Loucy (cell line): Measurements from ENCODE around the gene NKPD1.

Source experiments
- H2AFZ ChIP-seq: fragments of 200-600 bp; sonication (generic); 2 replicates; pipeline ENCODE4 v1.6.0; 2016; ENCODE audit warnings: antibody characterized with exemption, mild to moderate bottlenecking, low read length, moderate library complexity
- H3F3A ChIP-seq: fragments of 200-600 bp; 2 replicates; pipeline ENCODE4 v1.6.0; 2016; ENCODE audit warnings: antibody characterized with exemption, low read depth, mild to moderate bottlenecking
- H3K27me3 ChIP-seq: fragments of 200-600 bp; sonication (generic); 2 replicates; pipeline ENCODE4 v1.6.1; 2014; ENCODE audit warnings: low read length, mild to moderate bottlenecking; ENCODE audit not compliant: insufficient read depth, poor library complexity, severe bottlenecking
- H3K36me3 ChIP-seq: fragments of 200-600 bp; sonication (generic); 2 replicates; pipeline ENCODE4 v1.6.1; 2016; ENCODE audit warnings: low read length; ENCODE audit not compliant: insufficient read depth
- H3K4me1 ChIP-seq: fragments of 200-600 bp; sonication (generic); 2 replicates; pipeline ENCODE4 v1.5.1; 2014; ENCODE audit warnings: low read length, mild to moderate bottlenecking; ENCODE audit not compliant: insufficient read depth, poor library complexity, severe bottlenecking
- H3K4me2 ChIP-seq: fragments of 200-600 bp; sonication (generic); 2 replicates; pipeline ENCODE4 v1.6.0; 2014; ENCODE audit warnings: antibody characterized with exemption, low read length, low read depth, mild to moderate bottlenecking; ENCODE audit not compliant: poor library complexity, severe bottlenecking
- H3K4me3 ChIP-seq: fragments of 200-600 bp; sonication (generic); 2 replicates; pipeline ENCODE4 v1.5.1; 2014; ENCODE audit warnings: low read length, mild to moderate bottlenecking, mixed read lengths; ENCODE audit not compliant: poor library complexity, severe bottlenecking
- H3K79me2 ChIP-seq: fragments of 200-600 bp; sonication (generic); 2 replicates; pipeline ENCODE4 v1.6.1; 2014; ENCODE audit warnings: low read length; ENCODE audit not compliant: insufficient read depth
- H3K9ac ChIP-seq: fragments of 200-600 bp; sonication (generic); 2 replicates; pipeline ENCODE4 v1.6.0; 2014; ENCODE audit warnings: mild to moderate bottlenecking, low read depth, low read length, moderate library complexity; ENCODE audit not compliant: poor library complexity, severe bottlenecking
- H3K9me2 ChIP-seq: fragments of 200-600 bp; sonication (generic); replicated peaks from 2 replicates; pipeline ENCODE4 v1.6.1; 2016; ENCODE audit warnings: low read depth, low read length, mixed read lengths
- H3K9me3 ChIP-seq: fragments of 200-600 bp; sonication (generic); 2 replicates; pipeline ENCODE4 v1.6.1; 2014; ENCODE audit warnings: mild to moderate bottlenecking, antibody characterized with exemption, low read length, low read depth; ENCODE audit not compliant: insufficient read depth
- H4K20me1 ChIP-seq: fragments of 200-600 bp; sonication (generic); 2 replicates; pipeline ENCODE4 v1.6.0; 2014; ENCODE audit warnings: antibody characterized with exemption, low read length, mild to moderate bottlenecking; ENCODE audit not compliant: insufficient read depth, poor library complexity, severe bottlenecking
- CTCF ChIP-seq: fragments of 200-600 bp; sonication (generic); conservative IDR thresholded peaks from 2 replicates; pipeline ENCODE4 v1.5.1; 2014; ENCODE audit warnings: mild to moderate bottlenecking, antibody characterized with exemption, low read length
- EZH2phosphoT487 ChIP-seq: fragments of 200-600 bp; IDR thresholded peaks from 2 replicates; pipeline ENCODE4 v1.6.1; 2018; ENCODE audit warnings: antibody characterized with exemption, mild to moderate bottlenecking, moderate library complexity, borderline replicate concordance

Gene NKPD1

GRCh38 chr19:45130888-45131615 is 29.7 kb downstream of the NKPD1 start:
- no peak for TF ChIP-seq EZH2phosphoT487
- TF ChIP-seq CTCF: peak; percentile 37
- Histone ChIP-seq H3K36me3 (no peaks in the 10 kb centered on the region; the same call in 1 of the 2 replicates), H3K79me2 (peaks cover 30% of the 10 kb centered on the region), H3K4me3 (no peak overlapping the region), H3K9me3 (no peaks in the 10 kb centered on the region), H3K4me1 (no peaks in the 10 kb centered on the region), H2AFZ (no peak overlapping the region), H4K20me1 (peaks cover 5% of the 10 kb centered on the region), H3K27me3 (no peaks in the 10 kb centered on the region), H3K4me2 (no peak overlapping the region), H3K9ac (no peak overlapping the region), H3K9me2 (no peaks in the 10 kb centered on the region), H3F3A (no peaks in the 10 kb centered on the region)

- H3K9me3 ChIP-seq: no peaks in the 10 kb centered on the region
- no peak overlapping the region for H3K9ac ChIP-seq
- H3F3A ChIP-seq: no peaks in the 10 kb centered on the region
- no peaks in the 10 kb centered on the region for H3K9me2 ChIP-seq
- H3K79me2 ChIP-seq: peaks cover 36% of the 10 kb centered on the region
- no peaks in the 10 kb centered on the region; the same call in 1 of the 2 replicates for H3K36me3 ChIP-seq
- H4K20me1 ChIP-seq: peaks cover 5% of the 10 kb centered on the region
- no peaks in the 10 kb centered on the region for H3K27me3 ChIP-seq
- TF ChIP-seq EZH2phosphoT487 (no peak), CTCF (no peak)
- H3K4me2 ChIP-seq: no peak overlapping the region
- H3K4me3 ChIP-seq: no peak overlapping the region
- no peaks in the 10 kb centered on the region for H3K4me1 ChIP-seq
- H2AFZ ChIP-seq: no peak overlapping the region
Observed at GRCh38 chr19:45130236-45130635, 30.5 kb downstream of the NKPD1 start.

GRCh38 chr19:45128806-45129205 is 32.0 kb downstream of the NKPD1 start:
- peaks cover 5% of the 10 kb centered on the region for H4K20me1 ChIP-seq
- H3K36me3 ChIP-seq: no peaks in the 10 kb centered on the region; the same call in 1 of the 2 replicates
- no peaks in the 10 kb centered on the region for H3K27me3 ChIP-seq
- no peaks in the 10 kb centered on the region for H3K9me2 ChIP-seq
- no peaks in the 10 kb centered on the region for H3K9me3 ChIP-seq
- peaks cover 38% of the 10 kb centered on the region for H3K79me2 ChIP-seq
- H3K9ac ChIP-seq: no peak overlapping the region
- no peaks in the 10 kb centered on the region for H3F3A ChIP-seq
- no peak for TF ChIP-seq CTCF
- TF ChIP-seq EZH2phosphoT487: no peak
- H3K4me3 ChIP-seq: no peak overlapping the region
- H3K4me2 ChIP-seq: no peak overlapping the region
- no peaks in the 10 kb centered on the region for H3K4me1 ChIP-seq
- H2AFZ ChIP-seq: no peak overlapping the region
